Measurements from ENCODE around the gene MLST8.

MLST8 gene

DNA sequence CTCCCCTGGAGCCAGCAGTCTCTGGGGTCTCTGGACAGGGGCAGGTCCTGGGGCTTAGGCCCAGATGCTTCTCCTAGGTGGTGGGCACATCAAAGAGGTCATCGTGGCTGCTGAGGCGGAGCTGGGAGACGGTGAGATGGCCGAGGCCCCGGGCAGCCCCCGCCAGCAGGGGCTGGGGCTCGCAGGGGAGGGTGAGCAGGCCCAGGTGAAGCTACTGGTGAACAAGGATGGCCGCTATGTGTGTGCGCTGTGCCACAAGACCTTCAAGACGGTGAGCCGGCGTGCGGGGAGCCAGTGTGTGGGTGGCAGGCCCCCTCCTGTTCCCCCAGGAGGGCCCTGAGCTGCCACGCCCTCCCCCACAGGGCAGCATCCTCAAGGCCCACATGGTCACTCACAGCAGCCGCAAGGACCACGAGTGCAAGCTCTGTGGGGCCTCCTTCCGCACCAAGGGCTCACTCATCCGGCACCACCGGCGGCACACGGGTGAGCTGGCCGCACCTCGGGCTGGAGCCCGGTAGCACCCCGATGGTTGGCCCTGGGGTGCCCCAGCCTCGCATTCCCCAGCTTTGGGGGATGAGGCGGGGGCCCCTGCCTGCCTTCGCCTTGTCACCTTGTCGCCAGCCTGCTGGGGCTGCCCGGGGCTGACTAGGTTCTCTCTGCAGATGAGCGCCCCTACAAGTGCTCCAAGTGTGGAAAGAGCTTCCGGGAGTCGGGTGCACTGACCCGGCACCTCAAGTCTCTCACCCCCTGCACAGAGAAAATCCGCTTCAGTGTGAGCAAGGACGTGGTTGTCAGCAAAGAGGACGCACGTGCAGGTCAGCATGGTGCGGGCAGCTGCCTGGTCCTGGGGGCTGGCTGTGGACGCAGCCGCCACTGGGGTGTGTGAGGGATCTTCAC, 27.1 kb downstream of the MLST8 start:
- H3K23ac ChIP-seq (ENCODE audit: low read length in 2 of 2) = no peak overlapping the region
- H3K9me3 ChIP-seq (ENCODE audit: control insufficient read depth, low read length) = no peaks in the 10 kb centered on the region
- H2BK120ac ChIP-seq (ENCODE audit: low read depth, low read length) = no peak overlapping the region
- H2AK5ac ChIP-seq (ENCODE audit: low read length, severe bottlenecking) = no peak overlapping the region
- no peak overlapping the region for H3K18ac ChIP-seq (ENCODE audit: low read depth in 1 of 2, low read length in 2 of 2)
- H3K14ac ChIP-seq (ENCODE audit: low read length in 2 of 2) = no peak overlapping the region
- no peak overlapping the region for H3K27ac ChIP-seq (ENCODE audit: low read length, poor library complexity, severe bottlenecking)
- H2BK15ac ChIP-seq (ENCODE audit: low read depth, poor library complexity, severe bottlenecking) = no peak overlapping the region
- no peak overlapping the region for H3K4me3 ChIP-seq (ENCODE audit: insufficient read depth in 1 of 2, low read depth in 1 of 2, low read length in 2 of 2)
- peaks cover 3 to 11% of the 10 kb centered on the region in 2 experiments for H3K27me3 ChIP-seq (ENCODE audit: control insufficient read depth in 1 of 2, insufficient read depth in 1 of 2, low read length in 2 of 2)
- H4K8ac ChIP-seq (ENCODE audit: low read length) = no peak overlapping the region
- no peak overlapping the region for H2AFZ ChIP-seq (ENCODE audit: low read depth, low read length)
- peaks cover 32% of the 10 kb centered on the region for H3K79me1 ChIP-seq (replicated peaks; ENCODE audit: low read length, poor library complexity, severe bottlenecking)
- no peak overlapping the region for H4K91ac ChIP-seq (ENCODE audit: low read length)
- no peak overlapping the region for H3K4ac ChIP-seq (ENCODE audit: low read depth in 1 of 2, low read length in 2 of 2)
- no peak for DNase-seq
- H3K4me2 ChIP-seq (ENCODE audit: low read length, poor library complexity, severe bottlenecking) = no peak overlapping the region
- WGBS = 95% methylated on average over 41 of the region's 41 CpGs
- no peak overlapping the region for H2BK12ac ChIP-seq (ENCODE audit: low read length in 2 of 2)
- no peak overlapping the region for H3K9ac ChIP-seq (ENCODE audit: low read length)
- H3K36me3 ChIP-seq (ENCODE audit: control insufficient read depth in 1 of 2, insufficient read depth in 2 of 2, low read depth in 1 of 2, low read length in 2 of 2) = peaks cover 69 to 96% of the 10 kb centered on the region in 2 experiments
- H2BK5ac ChIP-seq (ENCODE audit: low read depth, low read length, poor library complexity, severe bottlenecking) = no peak overlapping the region
- H3K4me1 ChIP-seq (ENCODE audit: control insufficient read depth, insufficient read depth, low read depth, low read length) = peaks cover 22% of the 10 kb centered on the region

DNA sequence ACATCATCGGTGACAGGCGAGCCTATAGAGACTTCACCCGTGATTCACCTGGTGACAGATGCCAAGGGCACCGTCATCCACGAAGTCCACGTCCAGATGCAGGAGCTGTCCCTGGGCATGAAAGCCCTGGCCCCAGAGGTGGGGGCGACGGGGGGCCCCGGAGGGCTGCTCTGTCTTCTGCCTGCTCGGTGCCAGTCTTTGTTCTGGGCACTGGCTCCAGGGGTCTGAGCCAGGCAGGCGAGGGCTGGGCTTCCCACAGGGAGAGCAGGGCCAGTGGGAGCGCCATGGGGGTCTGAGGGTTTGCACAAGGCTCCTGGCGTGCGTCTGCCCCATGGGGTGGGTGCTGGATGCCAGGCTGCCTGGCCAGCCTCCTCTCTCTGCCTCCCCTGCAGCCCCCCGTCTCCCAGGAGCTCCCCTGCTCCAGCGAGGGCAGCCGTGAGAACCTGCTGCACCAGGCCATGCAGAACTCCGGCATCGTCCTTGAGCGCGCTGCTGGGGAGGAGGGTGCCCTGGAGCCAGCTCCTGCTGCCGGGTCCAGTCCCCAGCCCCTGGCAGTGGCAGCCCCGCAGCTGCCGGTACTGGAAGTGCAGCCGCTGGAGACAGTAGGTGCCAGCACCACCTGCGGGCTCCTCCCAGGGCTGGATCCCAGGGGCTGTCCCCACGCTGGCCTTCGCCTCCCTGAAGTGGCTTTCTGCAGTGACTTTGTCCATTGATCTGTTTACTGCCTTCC, 28.0 kb downstream of the MLST8 start:
- Histone ChIP-seq H3K18ac (ENCODE audit: low read depth in 1 of 2, low read length in 2 of 2) (no peak overlapping the region), H4K8ac (ENCODE audit: low read length) (no peak overlapping the region), H3K36me3 (ENCODE audit: control insufficient read depth in 1 of 2, insufficient read depth in 2 of 2, low read depth in 1 of 2, low read length in 2 of 2) (peaks cover 69 to 100% of the 10 kb centered on the region in 2 experiments), H2AK5ac (ENCODE audit: low read length, severe bottlenecking) (no peak overlapping the region), H3K14ac (ENCODE audit: low read length in 2 of 2) (no peak overlapping the region), H4K91ac (ENCODE audit: low read length) (no peak overlapping the region), H3K27me3 (ENCODE audit: control insufficient read depth in 1 of 2, insufficient read depth in 1 of 2, low read length in 2 of 2) (peaks cover 3 to 18% of the 10 kb centered on the region in 2 experiments), H3K23ac (ENCODE audit: low read length in 2 of 2) (no peak overlapping the region), H3K4me1 (ENCODE audit: control insufficient read depth, insufficient read depth, low read depth, low read length) (peaks cover 27% of the 10 kb centered on the region), H3K9me3 (ENCODE audit: control insufficient read depth, low read length) (no peaks in the 10 kb centered on the region), H2BK120ac (ENCODE audit: low read depth, low read length) (no peak overlapping the region), H3K4me2 (ENCODE audit: low read length, poor library complexity, severe bottlenecking) (no peak overlapping the region), H2BK5ac (ENCODE audit: low read depth, low read length, poor library complexity, severe bottlenecking) (no peak overlapping the region), H2AFZ (ENCODE audit: low read depth, low read length) (no peak overlapping the region), H3K9ac (ENCODE audit: low read length) (no peak overlapping the region), H3K4me3 (ENCODE audit: insufficient read depth in 1 of 2, low read depth in 1 of 2, low read length in 2 of 2) (no peak overlapping the region), H2BK15ac (ENCODE audit: low read depth, poor library complexity, severe bottlenecking) (no peak overlapping the region), H3K4ac (ENCODE audit: low read depth in 1 of 2, low read length in 2 of 2) (no peak overlapping the region), H2BK12ac (ENCODE audit: low read length in 2 of 2) (no peak overlapping the region), H3K27ac (ENCODE audit: low read length, poor library complexity, severe bottlenecking) (no peak overlapping the region), H3K79me1 (replicated peaks; ENCODE audit: low read length, poor library complexity, severe bottlenecking) (peaks cover 30% of the 10 kb centered on the region)
- DNase-seq = no peak
- 96% methylated on average over 28 of the region's 28 CpGs for WGBS

DNA sequence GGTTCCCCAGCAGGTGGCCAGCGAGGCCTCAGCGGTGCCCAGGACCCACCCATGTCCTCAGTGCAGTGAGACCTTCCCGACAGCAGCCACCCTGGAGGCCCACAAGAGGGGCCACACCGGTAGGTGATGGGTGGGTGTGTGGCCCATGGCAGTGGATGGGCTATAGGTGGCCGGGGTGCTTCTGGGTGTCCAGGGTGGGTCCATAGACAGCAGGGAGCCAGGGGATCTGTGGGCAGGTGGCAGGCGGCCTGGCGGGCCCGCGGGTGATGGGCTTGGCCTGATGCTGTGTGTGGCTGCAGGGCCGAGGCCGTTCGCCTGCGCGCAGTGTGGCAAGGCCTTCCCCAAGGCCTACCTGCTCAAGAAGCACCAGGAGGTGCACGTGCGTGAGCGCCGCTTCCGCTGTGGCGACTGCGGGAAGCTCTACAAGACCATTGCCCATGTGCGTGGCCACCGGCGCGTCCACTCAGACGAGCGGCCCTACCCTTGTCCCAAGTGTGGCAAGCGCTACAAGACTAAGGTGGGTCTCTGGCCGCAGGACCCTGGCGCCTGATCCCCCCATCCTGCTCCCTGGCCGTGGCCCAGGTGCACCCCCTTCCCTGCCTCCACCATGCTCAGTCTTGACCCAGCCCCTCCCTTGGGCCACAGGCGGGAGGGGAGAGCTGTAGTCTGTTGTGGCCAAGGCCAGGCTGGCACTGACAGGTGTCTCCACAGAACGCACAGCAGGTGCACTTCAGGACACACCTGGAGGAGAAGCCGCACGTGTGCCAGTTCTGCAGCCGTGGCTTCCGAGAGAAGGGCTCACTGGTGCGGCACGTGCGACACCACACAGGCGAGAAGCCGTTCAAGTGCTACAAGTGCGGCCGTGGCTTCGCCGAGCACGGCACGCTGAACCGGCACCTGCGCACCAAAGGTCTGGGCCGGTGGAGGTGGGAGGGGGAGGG, 28.9 kb downstream of the MLST8 start:
- Histone ChIP-seq H4K91ac (ENCODE audit: low read length) (no peak overlapping the region), H3K36me3 (ENCODE audit: control insufficient read depth in 1 of 2, insufficient read depth in 2 of 2, low read depth in 1 of 2, low read length in 2 of 2) (peaks cover 62 to 97% of the 10 kb centered on the region in 2 experiments), H3K27me3 (ENCODE audit: control insufficient read depth in 1 of 2, insufficient read depth in 1 of 2, low read length in 2 of 2) (peaks cover 3 to 18% of the 10 kb centered on the region in 2 experiments), H2BK12ac (ENCODE audit: low read length in 2 of 2) (no peak overlapping the region), H3K9me3 (ENCODE audit: control insufficient read depth, low read length) (no peaks in the 10 kb centered on the region), H3K9ac (ENCODE audit: low read length) (no peak overlapping the region), H3K23ac (ENCODE audit: low read length in 2 of 2) (no peak overlapping the region), H3K27ac (ENCODE audit: low read length, poor library complexity, severe bottlenecking) (no peak overlapping the region), H3K4me3 (ENCODE audit: insufficient read depth in 1 of 2, low read depth in 1 of 2, low read length in 2 of 2) (no peak overlapping the region), H2BK5ac (ENCODE audit: low read depth, low read length, poor library complexity, severe bottlenecking) (no peak overlapping the region), H2BK15ac (ENCODE audit: low read depth, poor library complexity, severe bottlenecking) (no peak overlapping the region), H3K79me1 (replicated peaks; ENCODE audit: low read length, poor library complexity, severe bottlenecking) (peaks cover 21% of the 10 kb centered on the region), H2AFZ (ENCODE audit: low read depth, low read length) (no peak overlapping the region), H3K4me2 (ENCODE audit: low read length, poor library complexity, severe bottlenecking) (no peak overlapping the region), H4K8ac (ENCODE audit: low read length) (no peak overlapping the region), H3K14ac (ENCODE audit: low read length in 2 of 2) (no peak overlapping the region), H3K18ac (ENCODE audit: low read depth in 1 of 2, low read length in 2 of 2) (no peak overlapping the region), H3K4ac (ENCODE audit: low read depth in 1 of 2, low read length in 2 of 2) (no peak overlapping the region), H2BK120ac (ENCODE audit: low read depth, low read length) (no peak overlapping the region), H3K4me1 (ENCODE audit: control insufficient read depth, insufficient read depth, low read depth, low read length) (peaks cover 27% of the 10 kb centered on the region), H2AK5ac (ENCODE audit: low read length, severe bottlenecking) (no peak overlapping the region)
- WGBS = 97% methylated on average over 51 of the region's 51 CpGs
- DNase-seq = no peak

Data from mesenchymal stem cell (in vitro differentiated cells and primary cell).